CD4-positive, alpha-beta T cell treated with Interleukin-12 subunit alpha and Interleukin-12 subunit beta, for 1 hour (primary cell): ENCODE data around the gene DMGDH.

Source experiments
- DNase-seq: peaks from one replicate; pipeline ENCODE4 v3.0.0-alpha.2; 2020

The DMGDH gene

GRCh38 chr5:79059674-79060073 lies 9.8 kb downstream of the DMGDH start:
- no peak for DNase-seq

- DNase-seq, result no peak
Observed at GRCh38 chr5:79056847-79057246, 12.6 kb downstream of the DMGDH start.

GRCh38 chr5:79055017-79055416 lies 14.5 kb downstream of the DMGDH start:
- DNase-seq, result no peak

GRCh38 chr5:79053321-79053720 lies 16.2 kb downstream of the DMGDH start:
- DNase-seq, result no peak

- no peak for DNase-seq
Observed at GRCh38 chr5:79050498-79050897, 19.0 kb downstream of the DMGDH start.

- no peak for DNase-seq
Observed at GRCh38 chr5:79048437-79048836, 21.0 kb downstream of the DMGDH start.

- DNase-seq, result no peak
Observed at GRCh38 chr5:79047199-79047598, 22.3 kb downstream of the DMGDH start.

- no peak for DNase-seq
Observed at GRCh38 chr5:79042188-79042587, 27.3 kb downstream of the DMGDH start.

GRCh38 chr5:79036769-79037168 lies 32.7 kb downstream of the DMGDH start:
- no peak for DNase-seq

GRCh38 chr5:79035237-79035636 lies 34.2 kb downstream of the DMGDH start:
- DNase-seq, result no peak

- DNase-seq, result no peak
Observed at GRCh38 chr5:79032782-79033181, 36.7 kb downstream of the DMGDH start.

- no peak for DNase-seq
Observed at GRCh38 chr5:79032031-79032695, 37.3 kb downstream of the DMGDH start.

GRCh38 chr5:79031485-79031867 lies 38.0 kb downstream of the DMGDH start:
- DNase-seq, result no peak

GRCh38 chr5:79030663-79031484 lies 38.6 kb downstream of the DMGDH start:
- no peak for DNase-seq

GRCh38 chr5:79025054-79025472 lies 44.4 kb downstream of the DMGDH start:
- peak; percentile 43 for DNase-seq

- no peak for DNase-seq
Observed at GRCh38 chr5:79023947-79024346, 45.5 kb downstream of the DMGDH start.

GRCh38 chr5:79023348-79023747 lies 46.1 kb downstream of the DMGDH start:
- no peak for DNase-seq

- DNase-seq, result no peak
Observed at GRCh38 chr5:79022771-79023170, 46.7 kb downstream of the DMGDH start.

GRCh38 chr5:79021753-79022152 lies 47.7 kb downstream of the DMGDH start:
- no peak for DNase-seq

GRCh38 chr5:79020861-79021561 lies 48.5 kb downstream of the DMGDH start:
- peak; percentile 32 for DNase-seq

GRCh38 chr5:79014631-79015030 lies 54.8 kb downstream of the DMGDH start:
- DNase-seq, result no peak

GRCh38 chr5:79011869-79012268 lies 57.6 kb downstream of the DMGDH start:
- no peak for DNase-seq

GRCh38 chr5:79011219-79011836 lies 58.1 kb downstream of the DMGDH start:
- DNase-seq, result no peak
